CD4-positive, alpha-beta T cell treated with Interleukin-10 for 1 hour (primary cell): ENCODE data around the gene TTLL10.
"Not testable (repeated sequence)": the region's sequence is repeated elsewhere in the genome, so short reads cannot be mapped to it uniquely, and the experiment has no call there.

ENCODE experiments used
- DNase-seq: peaks from one replicate; pipeline ENCODE4 v3.0.0-alpha.2; 2020

The TTLL10 gene

GRCh38 chr1:1175221-1176062 lies 1.8 kb downstream of the TTLL10 start:
- DNase-seq: no peak

DNA sequence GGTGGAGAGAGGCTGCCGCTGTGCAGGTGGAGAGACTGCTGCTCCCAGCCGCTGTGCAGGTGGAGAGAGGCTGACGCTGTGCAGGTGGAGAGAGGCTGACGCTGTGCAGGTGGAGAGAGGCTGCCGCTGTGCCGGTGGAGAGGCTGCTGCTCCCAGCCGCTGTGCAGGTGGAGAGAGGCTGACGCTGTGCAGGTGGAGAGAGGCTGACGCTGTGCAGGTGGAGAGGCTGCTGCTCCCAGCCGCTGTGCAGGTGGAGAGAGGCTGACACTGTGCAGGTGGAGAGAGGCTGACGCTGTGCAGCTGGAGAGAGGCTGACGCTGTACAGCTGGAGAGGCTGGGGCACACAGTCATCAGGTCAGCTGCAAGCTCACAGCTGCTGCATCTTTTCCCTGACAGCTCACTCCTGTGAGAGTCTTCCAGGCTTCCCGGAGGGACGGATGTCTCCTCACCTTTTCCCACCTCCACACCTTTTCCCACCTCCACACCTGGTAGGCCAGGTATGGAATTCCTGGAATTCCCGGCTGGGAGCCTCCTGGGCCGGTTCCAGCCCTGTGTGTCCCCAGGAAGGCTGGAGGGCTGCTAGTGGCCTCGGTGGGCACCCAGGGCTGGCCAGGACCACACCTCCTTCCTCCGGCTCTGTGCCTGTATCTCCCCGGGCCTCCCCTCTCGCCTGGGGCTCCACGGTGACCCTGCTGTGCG lies 2.5 kb downstream of the TTLL10 start:
- DNase-seq: not testable (repeated sequence)

DNA sequence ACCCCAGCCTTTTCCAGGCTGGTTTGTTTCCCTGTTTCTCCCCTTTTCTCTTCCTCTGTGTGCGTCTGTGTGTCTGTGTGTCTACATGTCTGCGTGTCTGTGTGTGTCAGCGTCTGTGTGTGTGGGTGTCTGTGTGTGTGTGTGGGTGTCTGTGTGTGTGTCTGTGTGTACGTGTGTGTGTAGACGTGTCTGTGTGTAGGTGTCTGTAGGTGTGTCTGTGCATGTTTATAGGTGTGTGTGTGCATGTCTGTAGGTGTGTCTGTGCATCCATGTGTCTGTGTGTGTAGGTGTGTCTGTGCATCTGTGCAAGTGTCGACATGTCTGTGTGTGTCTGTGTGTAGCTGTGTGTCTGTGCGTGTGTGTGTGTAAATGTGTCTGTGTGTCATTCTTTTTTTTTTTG lies 3.3 kb downstream of the TTLL10 start:
- no peak for DNase-seq

- no peak for DNase-seq
Measured at GRCh38 chr1:1177452-1178206, 3.9 kb downstream of the TTLL10 start.

DNA sequence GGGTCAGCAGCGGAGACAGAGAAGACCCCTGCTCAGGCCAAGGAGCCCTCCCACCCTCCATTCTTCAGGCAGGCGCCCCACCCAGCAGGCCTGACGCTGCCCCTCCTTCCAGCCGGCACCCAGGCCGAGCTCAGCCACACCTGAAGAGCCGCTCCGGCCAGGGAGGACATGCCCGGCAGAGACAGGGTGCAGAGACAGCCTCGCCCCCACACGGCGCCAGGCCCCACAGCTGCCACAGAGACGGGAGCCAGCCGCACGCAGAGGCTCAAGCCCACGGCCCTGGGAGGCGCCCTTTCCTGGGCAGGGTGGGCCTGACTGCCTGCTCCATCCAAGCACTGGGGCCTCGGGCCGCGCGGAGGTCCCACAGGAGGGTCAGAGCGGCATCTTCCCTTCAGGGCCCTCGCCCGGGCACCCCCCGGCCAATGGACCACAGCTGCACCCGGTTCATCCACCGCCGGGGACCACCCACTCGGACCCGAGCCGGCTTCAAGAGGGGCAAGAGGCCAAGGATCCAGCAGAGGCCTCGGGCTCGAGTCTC lies 5.2 kb downstream of the TTLL10 start:
- no peak for DNase-seq

- DNase-seq: no peak
Measured at GRCh38 chr1:1179346-1179982, 5.8 kb downstream of the TTLL10 start.

GRCh38 chr1:1179983-1180861 lies 6.5 kb downstream of the TTLL10 start:
- DNase-seq: no peak

DNA sequence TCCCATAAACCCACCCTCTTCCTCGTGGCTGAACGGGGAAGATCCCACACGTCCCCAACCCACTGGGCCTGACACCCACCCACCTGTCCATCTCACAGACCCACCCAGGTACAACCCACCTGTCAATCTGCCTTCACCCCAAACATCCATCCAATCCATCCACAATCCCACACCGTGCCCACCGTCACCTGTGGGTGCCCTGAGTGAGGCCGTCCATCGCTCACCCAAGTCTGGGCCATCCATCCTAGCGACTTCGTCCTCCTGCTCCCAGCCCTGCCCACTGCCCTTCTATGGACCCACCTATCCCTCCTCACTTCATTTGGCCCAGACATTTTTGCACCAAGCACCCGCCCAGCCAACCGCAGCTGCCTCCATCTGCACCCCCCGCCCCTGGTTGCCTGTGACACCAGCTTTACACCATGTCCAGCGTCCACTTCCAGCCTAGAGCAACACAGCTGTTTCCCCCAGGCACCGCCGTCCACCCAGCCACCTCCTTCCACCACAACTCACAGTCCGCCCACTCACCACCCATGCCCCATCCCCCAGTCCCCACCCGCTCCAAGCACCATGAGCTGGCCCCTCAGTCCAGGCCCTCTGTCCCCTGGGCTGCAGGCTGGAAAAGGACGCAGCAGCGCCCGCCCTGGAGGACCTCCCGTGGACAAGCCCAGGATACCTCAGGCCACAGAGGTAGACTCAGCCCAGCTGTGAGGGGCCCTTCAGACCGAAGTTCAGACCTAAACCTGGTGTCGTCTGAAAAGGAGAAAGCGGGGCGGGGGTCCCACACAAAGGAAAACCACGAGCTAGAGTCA lies 7.7 kb downstream of the TTLL10 start:
- no peak for DNase-seq

- DNase-seq: no peak
Measured at GRCh38 chr1:1181938-1182410, 8.3 kb downstream of the TTLL10 start.

GRCh38 chr1:1182491-1183220 lies 9.0 kb downstream of the TTLL10 start:
- DNase-seq: no peak

- no peak for DNase-seq
Measured at GRCh38 chr1:1183221-1183747, 9.6 kb downstream of the TTLL10 start.

DNA sequence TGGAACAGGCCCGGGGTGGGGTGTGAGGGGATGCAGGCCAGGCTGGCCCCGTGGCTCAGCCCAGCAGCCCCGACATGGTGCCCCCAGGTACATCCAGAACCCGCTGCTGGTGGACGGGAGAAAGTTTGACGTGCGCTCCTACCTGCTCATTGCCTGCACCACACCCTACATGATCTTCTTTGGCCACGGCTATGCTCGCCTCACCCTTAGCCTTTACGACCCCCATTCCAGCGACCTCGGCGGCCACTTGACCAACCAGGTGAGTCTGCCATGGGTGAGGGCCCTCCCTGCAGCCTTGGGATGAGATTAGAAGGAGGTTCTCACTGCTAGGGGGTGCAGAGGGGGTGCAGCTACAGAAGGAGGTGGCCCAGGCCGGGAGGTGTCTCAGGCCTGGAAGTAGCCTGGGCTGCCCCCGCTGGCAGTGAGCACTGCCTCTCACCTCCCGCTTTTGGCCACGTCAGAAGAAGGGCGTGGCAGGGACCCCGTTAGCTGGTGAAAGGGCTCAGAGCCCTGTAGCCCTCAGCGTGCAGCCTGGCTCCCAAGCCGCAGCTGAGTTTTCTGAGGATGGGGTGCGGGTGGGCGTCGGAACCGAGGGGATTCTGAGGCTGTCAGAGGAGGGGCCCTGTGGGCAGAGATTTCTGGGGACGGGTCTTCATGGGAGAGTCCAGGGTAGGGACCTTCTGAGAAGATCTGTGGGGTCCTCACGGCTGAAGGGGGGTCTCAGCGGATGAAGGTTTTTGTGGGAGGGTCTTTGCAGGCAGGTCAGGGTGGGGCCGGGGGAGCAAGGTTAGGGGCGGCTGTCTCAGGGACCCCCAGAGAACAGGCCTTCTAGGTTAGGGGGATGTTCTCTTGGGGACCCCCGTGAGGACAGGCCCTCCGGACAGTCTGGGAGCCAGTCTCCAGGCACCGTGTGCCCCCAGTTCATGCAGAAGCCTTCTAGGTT lies 10.4 kb downstream of the TTLL10 start:
- DNase-seq: no peak

DNA sequence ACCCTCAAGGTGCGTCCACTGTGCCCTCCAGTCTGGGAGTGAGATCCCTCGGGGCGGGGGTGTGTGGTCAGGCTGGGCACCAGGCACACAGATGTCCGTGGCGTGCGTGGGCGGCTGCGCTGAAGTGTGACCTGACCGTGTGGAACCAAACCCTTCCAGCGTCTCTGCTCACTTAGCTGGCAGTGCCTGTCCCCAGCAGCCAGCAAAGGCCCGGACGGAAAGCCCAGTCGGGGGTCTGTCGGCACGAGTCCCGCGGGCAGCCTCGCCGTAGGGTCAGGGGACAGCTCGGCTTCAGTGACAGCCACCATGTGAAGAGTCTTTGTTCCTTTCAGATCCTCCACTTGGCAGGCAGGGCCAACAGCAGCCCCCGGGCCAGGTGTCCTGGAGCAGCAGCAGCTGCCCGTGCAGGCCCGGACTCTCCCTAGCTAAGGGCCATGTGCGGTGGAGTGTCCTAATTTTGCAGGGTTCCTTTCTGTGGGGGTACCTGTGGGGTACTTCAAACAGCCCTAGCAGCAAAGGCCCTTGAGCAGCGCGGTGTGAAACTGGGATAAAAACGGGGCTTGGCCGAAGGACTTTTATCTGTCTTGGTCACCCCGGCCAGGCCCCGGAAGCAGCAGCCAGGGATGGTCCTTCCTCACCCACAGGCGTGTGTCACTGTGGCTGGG lies 11.6 kb downstream of the TTLL10 start:
- DNase-seq: no peak

DNA sequence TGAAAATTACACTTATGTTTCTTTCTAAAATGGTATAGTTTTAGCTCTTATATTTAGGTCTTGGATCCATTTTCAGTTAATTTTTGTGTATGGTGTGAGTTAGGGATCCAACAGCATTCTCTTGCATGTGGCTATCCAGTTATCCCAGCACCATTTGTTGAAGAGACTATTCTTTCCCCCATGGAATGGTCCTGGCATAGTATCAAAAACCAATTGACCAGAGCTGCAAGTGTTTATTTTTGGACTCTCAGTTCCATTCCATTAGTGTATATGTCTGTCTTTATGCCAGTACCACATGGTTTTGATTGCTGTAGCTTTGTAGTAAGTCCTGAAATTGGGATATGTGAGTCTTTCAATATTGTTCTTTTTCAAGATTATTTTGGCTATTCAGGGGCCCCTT lies 14.3 kb downstream of the TTLL10 start:
- no peak for DNase-seq

GRCh38 chr1:1189111-1189510 lies 15.4 kb downstream of the TTLL10 start:
- DNase-seq: no peak

DNA sequence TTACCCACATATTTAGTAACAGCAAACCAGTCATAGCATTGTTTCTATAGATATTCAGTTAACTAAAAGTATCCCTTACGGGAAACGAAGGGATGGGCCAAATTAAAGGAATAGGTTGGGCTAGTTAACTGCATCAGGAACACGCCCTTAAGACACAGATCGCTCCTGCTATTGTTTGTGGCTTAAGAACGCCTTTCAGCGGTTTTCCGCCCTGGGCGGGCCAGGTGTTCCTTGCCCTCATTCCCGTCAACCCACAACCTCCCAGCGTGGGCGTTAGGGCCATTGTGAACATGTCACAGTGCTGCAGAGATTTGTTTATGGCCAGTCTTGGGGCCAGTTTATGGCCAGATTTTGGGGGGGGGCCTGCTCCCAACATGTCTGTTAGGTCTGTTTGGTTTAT lies 18.1 kb downstream of the TTLL10 start:
- no peak for DNase-seq

DNA sequence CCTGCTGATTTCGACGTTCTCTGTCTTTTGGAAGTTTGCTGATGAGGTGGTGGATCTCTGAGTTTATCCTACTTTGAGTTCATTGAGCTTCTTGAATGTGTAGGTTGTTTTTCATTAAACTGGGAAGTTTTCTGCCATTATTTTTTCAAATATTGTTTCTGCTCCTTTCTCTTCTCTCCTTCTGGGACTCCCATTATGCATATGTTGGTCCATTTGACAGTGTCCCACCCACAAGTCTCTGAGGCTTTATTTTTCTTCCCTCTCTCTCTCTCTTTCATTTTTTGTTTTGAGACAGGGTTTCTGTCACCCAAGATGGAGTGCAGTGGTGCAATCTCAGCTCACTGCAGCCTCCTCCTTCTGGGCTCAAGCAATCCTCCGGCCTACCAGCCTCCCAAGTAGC lies 21.0 kb downstream of the TTLL10 start:
- DNase-seq: no peak

GRCh38 chr1:1195726-1196125 lies 22.0 kb downstream of the TTLL10 start:
- DNase-seq: not testable (repeated sequence)
